OCI-LY3 (cell line): Measurements from ENCODE around the gene HOXB6.

Experiments used
- EZH2phosphoT487 ChIP-seq: fragments of 200-600 bp; shearing (Covaris generic); IDR thresholded peaks from 2 replicates; pipeline ENCODE4 v1.6.1; 2018; ENCODE audit warnings: antibody characterized with exemption, mixed run types, low read depth
- TF ChIP-seq, protein P1 (sequence below): fragments of 200-600, 300-600 bp; sonication (generic); IDR thresholded peaks from 2 replicates; pipeline ENCODE4 v1.5.1; 2014; ENCODE audit warnings: antibody characterized with exemption, low read length, low read depth

GRCh38 chr17:48561884-48562810 lies 42.6 kb downstream of the HOXB6 start:
- TF ChIP-seq, protein P1, sequence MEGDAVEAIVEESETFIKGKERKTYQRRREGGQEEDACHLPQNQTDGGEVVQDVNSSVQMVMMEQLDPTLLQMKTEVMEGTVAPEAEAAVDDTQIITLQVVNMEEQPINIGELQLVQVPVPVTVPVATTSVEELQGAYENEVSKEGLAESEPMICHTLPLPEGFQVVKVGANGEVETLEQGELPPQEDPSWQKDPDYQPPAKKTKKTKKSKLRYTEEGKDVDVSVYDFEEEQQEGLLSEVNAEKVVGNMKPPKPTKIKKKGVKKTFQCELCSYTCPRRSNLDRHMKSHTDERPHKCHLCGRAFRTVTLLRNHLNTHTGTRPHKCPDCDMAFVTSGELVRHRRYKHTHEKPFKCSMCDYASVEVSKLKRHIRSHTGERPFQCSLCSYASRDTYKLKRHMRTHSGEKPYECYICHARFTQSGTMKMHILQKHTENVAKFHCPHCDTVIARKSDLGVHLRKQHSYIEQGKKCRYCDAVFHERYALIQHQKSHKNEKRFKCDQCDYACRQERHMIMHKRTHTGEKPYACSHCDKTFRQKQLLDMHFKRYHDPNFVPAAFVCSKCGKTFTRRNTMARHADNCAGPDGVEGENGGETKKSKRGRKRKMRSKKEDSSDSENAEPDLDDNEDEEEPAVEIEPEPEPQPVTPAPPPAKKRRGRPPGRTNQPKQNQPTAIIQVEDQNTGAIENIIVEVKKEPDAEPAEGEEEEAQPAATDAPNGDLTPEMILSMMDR: no peak
- no peak for TF ChIP-seq EZH2phosphoT487
